A673 (cell line): Measurements from ENCODE around the gene ERBB2. TPM values are rescaled to one million over a fixed set of nuclear protein-coding genes. Genes with fewer than 3 reads are reported as not detected.

Experiments used
- BruUV-seq: library from RNA; stranded (reverse); fragments of 400-500 nt; replicated peaks from 2 replicates; lab custom pipeline; 2021; lab: Mats Ljungman, UMichigan
- CTCF ChIA-PET: fragments of 300-600 bp; sonication (Branson Sonifier 250); formaldehyde crosslinking; loops from one replicate; lab custom pipeline; 2022; ENCODE audit warnings: antibody characterized with exemption; lab: Charles Lee
- POLR2A ChIA-PET: fragments of 300-600 bp; sonication (Branson Sonifier 250); formaldehyde crosslinking; loops from one replicate; lab custom pipeline; 2022; ENCODE audit warnings: antibody characterized with exemption; ENCODE audit not compliant: low non-redundant PET; lab: Charles Lee
- DNase-seq: peaks from one replicate; pipeline ENCODE4 v3.0.0-alpha.2; 2015; ENCODE audit warnings: low spot score
- H3K27ac ChIP-seq: fragments of 200-600 bp; sonication (generic); 2 replicates; pipeline ENCODE4 v1.5.1; 2016; ENCODE audit warnings: mixed run types, low read depth, mild to moderate bottlenecking, mixed read lengths, antibody characterized with exemption, low read length; ENCODE audit not compliant: poor library complexity, severe bottlenecking
- H3K27me3 ChIP-seq: fragments of 200-600 bp; sonication (generic); replicated peaks from 2 replicates; pipeline ENCODE4 v1.6.1; 2017; ENCODE audit warnings: mixed run types, low read depth, mild to moderate bottlenecking, mixed read lengths, antibody characterized with exemption, low read length; ENCODE audit not compliant: insufficient read depth, poor library complexity
- H3K36me3 ChIP-seq: fragments of 200-600 bp; sonication (generic); 2 replicates; pipeline ENCODE4 v1.6.1; 2016; ENCODE audit warnings: mixed run types, mild to moderate bottlenecking, mixed read lengths, antibody characterized with exemption, low read length; ENCODE audit not compliant: insufficient read depth, poor library complexity, severe bottlenecking
- H3K4me1 ChIP-seq: fragments of 200-600 bp; sonication (generic); 2 replicates; pipeline ENCODE4 v1.6.1; 2017; ENCODE audit warnings: mixed run types, mild to moderate bottlenecking, mixed read lengths, antibody characterized with exemption, low read length; ENCODE audit not compliant: insufficient read depth, poor library complexity, severe bottlenecking
- H3K4me3 ChIP-seq: fragments of 200-600 bp; sonication (generic); 2 replicates; pipeline ENCODE4 v1.5.1; 2016; ENCODE audit warnings: low read depth, mixed run types, mild to moderate bottlenecking, mixed read lengths, low read length; ENCODE audit not compliant: poor library complexity, severe bottlenecking
- H3K9me3 ChIP-seq: fragments of 200-600 bp; sonication (generic); 2 replicates; pipeline ENCODE4 v1.6.1; 2016; ENCODE audit warnings: mixed run types, low read depth, mild to moderate bottlenecking, mixed read lengths, antibody characterized with exemption, low read length; ENCODE audit not compliant: poor library complexity, severe bottlenecking
- CTCF ChIP-seq: fragments of 300-800, 200-600 bp; sonication (generic); conservative IDR thresholded peaks from 2 replicates; pipeline ENCODE4 v1.5.1; 2017; ENCODE audit warnings: low read depth, mild to moderate bottlenecking, antibody characterized with exemption, low read length, moderate library complexity, mixed read lengths
- EZH2 ChIP-seq: fragments of 200-600 bp; sonication (generic); IDR thresholded peaks from 2 replicates; pipeline ENCODE4 v1.6.1; 2017; ENCODE audit warnings: borderline replicate concordance, low read depth, mild to moderate bottlenecking, mixed read lengths, antibody characterized with exemption, low read length; ENCODE audit not compliant: poor library complexity, severe bottlenecking
- intact Hi-C: fragments of 100-400 bp; cut with micrococcal nuclease; formaldehyde crosslinking; loops from one replicate; pipeline ENCODE4 v1.10.0; 2022; ENCODE audit not compliant: unreplicated experiment
- total RNA-seq: library from RNA; stranded (reverse); gene quantifications from 2 replicates; pipeline ENCODE4 v1.2.3, GENCODE V29; 2021

The ERBB2 gene
- total RNA-seq, 1 experiment from 2014 or later: 11.1 TPM

- no TSS peak for BruUV-seq
- Histone ChIP-seq H3K9me3 (no peaks in the 10 kb centered on the region), H3K27me3 (no peaks in the 10 kb centered on the region), H3K4me1 (no peaks in the 10 kb centered on the region), H3K36me3 (no peaks in the 10 kb centered on the region), H3K27ac (no peak overlapping the region), H3K4me3 (no peak overlapping the region)
- intact Hi-C loops: no loop called here
- CTCF ChIA-PET: no interaction called here
- no peak for DNase-seq
- TF ChIP-seq EZH2: no peak
- no peak for TF ChIP-seq CTCF
- POLR2A ChIA-PET: no interaction called here
Measured at GRCh38 chr17:39739885-39740356, 40.1 kb downstream of the ERBB2 start.

DNA sequence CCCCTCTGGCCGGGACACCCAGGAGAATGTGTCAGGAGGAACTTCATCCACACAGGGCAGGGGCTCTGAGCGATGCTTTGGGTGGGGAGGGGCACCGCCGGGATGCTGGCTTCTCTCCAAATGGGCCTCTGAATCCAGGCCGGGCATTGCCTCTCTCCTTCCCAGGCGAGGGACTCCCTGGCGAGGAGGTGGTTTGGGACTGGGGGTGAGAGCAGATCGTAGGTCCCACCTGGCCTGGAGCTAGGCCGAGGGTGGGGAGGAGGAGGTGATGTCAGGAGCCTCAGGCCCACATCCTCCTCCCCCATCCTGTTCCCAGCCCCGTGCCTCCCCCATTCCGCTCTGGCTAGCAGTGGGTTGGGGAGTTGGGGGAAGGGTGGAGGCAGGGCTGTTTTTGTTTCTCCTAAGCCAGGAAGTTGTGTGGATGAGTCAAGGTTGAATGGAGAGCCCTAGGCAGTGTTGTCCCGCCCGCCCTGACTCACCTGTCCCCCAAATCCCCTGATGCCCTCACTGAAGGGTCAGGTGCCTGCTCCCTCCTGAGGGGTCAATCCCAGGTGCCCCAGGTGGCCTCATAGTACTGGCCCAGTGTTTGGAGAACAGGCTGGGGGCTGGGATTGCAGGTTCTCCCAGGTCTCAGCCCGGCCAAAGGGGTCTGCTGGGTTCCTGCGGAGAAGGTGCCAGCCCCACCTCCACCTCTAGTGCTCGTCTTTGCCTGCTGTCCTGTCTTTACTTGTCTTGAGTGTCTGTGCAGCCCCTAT, 40.7 kb downstream of the ERBB2 start:
- intact Hi-C loops: no loop called here
- Histone ChIP-seq H3K27me3 (no peaks in the 10 kb centered on the region), H3K36me3 (no peaks in the 10 kb centered on the region), H3K4me3 (no peak overlapping the region), H3K9me3 (no peaks in the 10 kb centered on the region), H3K4me1 (no peaks in the 10 kb centered on the region), H3K27ac (no peak overlapping the region)
- ChIA-PET CTCF (no interaction called here), POLR2A (no interaction called here)
- TF ChIP-seq CTCF: no peak
- no peak for TF ChIP-seq EZH2
- BruUV-seq: no TSS peak
- DNase-seq: no peak

DNA sequence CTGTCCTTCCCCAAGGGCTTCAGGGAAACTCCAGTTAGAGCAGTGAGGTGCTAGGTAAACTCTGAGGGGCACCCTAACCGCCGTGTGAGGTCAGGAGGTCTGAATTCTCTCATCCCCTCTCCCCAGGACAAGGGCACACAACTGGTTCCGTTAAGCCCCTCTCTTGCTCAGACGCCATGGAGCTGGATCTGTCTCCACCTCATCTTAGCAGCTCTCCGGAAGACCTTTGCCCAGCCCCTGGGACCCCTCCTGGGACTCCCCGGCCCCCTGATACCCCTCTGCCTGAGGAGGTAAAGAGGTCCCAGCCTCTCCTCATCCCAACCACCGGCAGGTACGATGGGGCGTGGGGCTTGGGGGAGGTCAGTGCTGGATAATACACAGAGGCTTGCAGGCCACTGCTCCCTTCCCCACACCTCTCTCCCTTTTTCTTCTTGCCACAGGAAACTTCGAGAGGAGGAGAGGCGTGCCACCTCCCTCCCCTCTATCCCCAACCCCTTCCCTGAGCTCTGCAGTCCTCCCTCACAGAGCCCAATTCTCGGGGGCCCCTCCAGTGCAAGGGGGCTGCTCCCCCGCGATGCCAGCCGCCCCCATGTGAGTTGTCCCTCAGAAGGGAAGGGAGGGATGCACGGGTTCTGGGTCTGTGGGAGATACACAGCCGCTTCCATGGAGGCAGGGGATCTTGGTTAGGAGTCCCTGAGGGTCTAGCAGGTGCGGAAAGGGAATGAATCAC, 42.4 kb downstream of the ERBB2 start:
- H3K9me3 ChIP-seq: no peaks in the 10 kb centered on the region
- H3K4me1 ChIP-seq: no peaks in the 10 kb centered on the region
- no peak overlapping the region for H3K4me3 ChIP-seq
- TF ChIP-seq CTCF: no peak
- no peak for TF ChIP-seq EZH2
- no peak overlapping the region for H3K27ac ChIP-seq
- no peaks in the 10 kb centered on the region for H3K36me3 ChIP-seq
- H3K27me3 ChIP-seq: no peaks in the 10 kb centered on the region
- no TSS peak for BruUV-seq
- intact Hi-C loops: no loop called here
- POLR2A ChIA-PET: no interaction called here
- no peak for DNase-seq
- CTCF ChIA-PET: no interaction called here
